GM12891 (cell line): ENCODE data around the gene NFATC1.

Experiments used
- DNase-seq: peaks from one replicate; pipeline ENCODE4 v3.0.0; 2011; ENCODE audit warnings: low spot score; ENCODE audit not compliant: insufficient read length
- FAIRE-seq: peaks from 2 replicates; lab custom pipeline; 2011; peaks lifted over from hg19 to GRCh38; lab: Jason Lieb, UNC
- PAX5 ChIP-seq: IDR thresholded peaks from 2 replicates; pipeline ENCODE4 v1.6.1; 2011; ENCODE audit warnings: low read length, moderate library complexity, mild to moderate bottlenecking; ENCODE audit not compliant: insufficient read depth, severe bottlenecking
- POLR2A ChIP-seq: IDR thresholded peaks from 2 replicates; pipeline ENCODE4 v1.6.1; 2011; ENCODE audit warnings: low read depth, low read length, control low read depth
- POLR2AphosphoS5 ChIP-seq: IDR thresholded peaks from 2 replicates; pipeline ENCODE4 v1.6.1; 2011; ENCODE audit warnings: low read depth, low read length, control low read depth
- POU2F2 ChIP-seq: IDR thresholded peaks from 2 replicates; pipeline ENCODE4 v1.6.1; 2011; ENCODE audit warnings: low read depth, mild to moderate bottlenecking, control low read depth, low read length, moderate library complexity
- SPI1 ChIP-seq: IDR thresholded peaks from 2 replicates; pipeline ENCODE4 v1.6.1; 2011; ENCODE audit warnings: low read depth, low read length, control low read depth
- TAF1 ChIP-seq: IDR thresholded peaks from 2 replicates; pipeline ENCODE4 v1.6.1; 2011; ENCODE audit warnings: low read depth, low read length, control low read depth

The NFATC1 gene

DNA sequence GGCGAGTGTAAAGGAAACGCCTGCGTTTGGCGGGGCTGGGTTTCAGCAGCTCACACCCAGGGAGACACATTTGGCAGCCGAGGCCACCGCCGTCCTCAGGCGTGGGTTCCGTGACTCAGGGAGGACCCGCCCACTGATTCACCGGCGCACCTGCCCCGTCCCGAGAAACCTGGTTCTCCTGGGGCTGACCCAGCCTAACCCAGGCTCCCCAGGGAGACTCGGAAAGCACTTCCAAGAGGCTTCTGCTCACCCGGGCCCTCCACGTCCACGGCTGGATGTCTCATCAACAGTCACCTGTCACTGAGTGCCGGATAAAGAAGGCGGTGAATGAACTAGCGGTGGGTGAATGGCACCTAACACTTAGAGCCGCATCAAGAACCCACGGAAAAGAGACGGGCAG lies 157.4 kb downstream of the NFATC1 start:
- FAIRE-seq, result no peak
- TF ChIP-seq TAF1 (no peak), POLR2AphosphoS5 (no peak), POU2F2 (no peak), PAX5 (no peak), POLR2A (no peak), SPI1 (no peak)
- DNase-seq, result no peak

DNA sequence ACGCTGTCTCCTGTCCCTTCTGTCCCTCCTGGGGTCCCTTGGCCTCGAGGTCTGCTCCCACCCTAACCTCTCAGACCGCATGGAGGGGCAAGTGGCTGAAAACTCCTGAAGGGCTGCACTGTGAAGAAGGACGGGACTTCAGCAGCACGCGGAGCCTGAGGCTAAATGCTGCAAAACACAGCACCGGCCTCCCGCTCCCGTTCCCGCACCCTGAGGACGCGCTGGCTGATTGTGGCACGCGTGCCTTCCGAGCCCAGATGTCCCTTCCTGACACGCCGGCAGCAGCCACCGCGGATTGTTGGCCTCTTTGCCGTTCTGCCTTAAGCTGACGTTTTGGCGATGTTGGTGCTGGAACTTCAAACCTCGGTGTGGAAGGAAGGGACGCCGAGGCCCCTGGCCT lies 158.0 kb downstream of the NFATC1 start:
- no peak for FAIRE-seq
- no peak for TF ChIP-seq POU2F2
- no peak for TF ChIP-seq POLR2A
- DNase-seq, result no peak

DNA sequence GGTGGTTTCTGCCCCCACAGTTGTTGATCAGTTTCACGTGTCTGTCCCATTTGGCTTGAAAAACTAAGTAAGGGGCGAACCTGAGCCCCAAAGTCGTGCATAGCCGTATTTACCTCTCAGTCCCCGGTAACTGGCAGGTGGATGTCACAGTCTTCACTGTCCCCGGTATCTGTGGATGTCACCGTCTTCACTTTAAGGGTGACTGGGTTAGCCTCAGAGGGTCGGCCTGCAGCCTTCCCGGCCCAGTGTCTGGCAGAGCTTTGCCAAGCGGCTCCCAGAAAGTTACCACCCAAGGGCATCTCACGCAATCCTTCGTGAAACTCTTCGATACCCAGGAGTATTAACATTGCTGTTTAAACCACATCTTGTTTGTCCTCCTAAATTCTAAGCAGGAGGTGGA lies 158.6 kb downstream of the NFATC1 start:
- no peak for DNase-seq
- TF ChIP-seq POLR2AphosphoS5 (no peak), PAX5 (no peak), SPI1 (no peak)
- no peak for FAIRE-seq

DNA sequence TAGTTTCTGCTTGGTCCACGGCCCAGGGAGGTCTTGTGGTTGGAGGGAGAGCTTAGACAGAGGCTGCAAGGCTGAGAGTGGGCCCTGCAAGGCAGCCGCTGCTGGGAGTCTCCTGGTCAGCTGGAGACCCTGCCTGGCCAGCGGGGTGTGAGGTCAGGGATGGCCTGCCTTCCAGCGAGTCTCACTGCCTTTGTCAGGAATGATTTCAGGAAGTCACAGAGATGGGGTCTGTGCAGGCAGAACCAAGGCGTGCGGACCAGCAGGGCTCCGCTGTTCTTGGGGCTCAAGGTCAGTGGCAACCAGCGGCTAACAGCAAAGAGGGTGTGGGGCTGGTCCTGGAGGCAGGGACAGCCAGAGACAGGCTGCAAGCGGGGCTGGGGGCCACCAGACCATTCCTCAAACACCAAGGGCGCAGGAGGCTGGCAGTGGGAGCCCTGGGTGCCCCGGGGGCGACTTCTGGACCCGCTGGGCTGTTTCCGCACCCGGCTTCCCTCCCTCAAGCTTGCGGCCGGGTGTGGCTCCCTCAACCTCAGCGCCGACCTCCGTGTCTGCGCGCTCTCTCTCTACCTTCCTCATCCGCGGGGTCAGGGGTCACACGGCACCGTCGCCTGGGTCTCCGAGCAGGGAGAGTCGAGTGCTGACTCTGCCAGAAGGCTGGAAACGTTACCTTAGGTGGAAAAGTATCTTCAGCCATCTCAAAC lies 159.4 kb downstream of the NFATC1 start:
- DNase-seq (no peak), FAIRE-seq (no peak)
- TF ChIP-seq PAX5 (no peak), POLR2A (no peak), SPI1 (no peak), POLR2AphosphoS5 (no peak), POU2F2 (no peak), TAF1 (no peak)

DNA sequence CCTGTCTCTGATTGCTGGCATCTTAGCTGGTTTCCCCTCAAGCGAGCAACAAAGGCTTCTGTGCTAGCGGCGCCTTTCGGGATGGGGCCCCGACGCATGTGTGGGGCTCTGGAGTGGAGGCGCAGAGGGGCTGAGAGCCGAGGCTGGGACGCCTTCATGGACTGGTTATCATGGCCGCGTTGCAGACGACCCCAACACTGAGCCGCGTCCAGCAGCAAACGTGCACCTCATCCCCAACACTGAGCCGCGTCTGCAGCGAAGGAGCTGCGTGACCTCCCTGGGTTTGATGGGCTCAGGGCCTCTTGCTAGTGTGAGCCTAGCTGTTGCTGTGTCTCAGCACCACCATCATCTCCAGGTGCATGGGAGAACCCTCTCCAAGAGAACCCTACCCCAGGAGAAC lies 160.2 kb downstream of the NFATC1 start:
- FAIRE-seq (no peak), DNase-seq (no peak)
- TF ChIP-seq POLR2AphosphoS5, result no peak
- TF ChIP-seq POLR2A, result no peak
- no peak for TF ChIP-seq POU2F2
- no peak for TF ChIP-seq PAX5
- no peak for TF ChIP-seq SPI1
- TF ChIP-seq TAF1, result no peak

DNA sequence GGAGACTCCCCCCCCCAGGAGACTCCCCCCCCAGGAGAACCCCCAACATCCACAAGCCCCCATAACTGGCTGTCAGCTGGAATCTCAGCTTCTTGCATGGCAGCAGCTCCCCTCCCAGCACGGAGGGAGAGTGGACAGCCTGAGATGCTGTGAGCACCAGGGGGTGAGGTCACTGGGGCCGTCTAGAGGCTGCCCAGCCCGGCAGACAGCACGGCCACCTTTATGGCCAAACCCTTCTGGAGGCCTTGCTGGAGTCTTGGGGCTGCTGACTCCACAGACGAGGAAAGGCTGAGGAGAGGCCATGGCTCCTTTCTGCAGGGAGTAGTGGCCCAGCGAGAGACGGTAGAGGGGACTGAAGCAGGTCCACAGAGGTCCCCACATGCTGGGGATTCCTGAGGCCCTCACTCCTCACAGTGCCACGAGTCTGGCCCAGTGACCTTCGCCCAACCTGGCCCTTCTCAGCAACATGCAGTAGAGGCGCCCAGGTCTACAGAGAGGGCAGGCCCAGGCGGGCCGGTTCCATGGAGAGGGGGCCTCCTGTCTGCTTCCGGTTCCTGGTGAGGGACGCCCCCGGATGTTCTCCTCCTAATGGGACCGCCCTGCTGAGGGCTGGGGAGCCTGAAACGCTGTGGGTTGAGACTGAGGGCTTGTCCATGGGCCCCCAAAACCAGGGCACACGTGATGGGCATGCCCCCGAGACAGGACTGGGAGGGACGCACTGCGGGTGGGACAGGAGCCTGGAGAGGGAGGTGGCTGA lies 161.3 kb downstream of the NFATC1 start:
- FAIRE-seq (no peak), DNase-seq (no peak)
- TF ChIP-seq POLR2A (no peak), SPI1 (no peak), TAF1 (no peak), POU2F2 (no peak), POLR2AphosphoS5 (no peak), PAX5 (no peak)

DNA sequence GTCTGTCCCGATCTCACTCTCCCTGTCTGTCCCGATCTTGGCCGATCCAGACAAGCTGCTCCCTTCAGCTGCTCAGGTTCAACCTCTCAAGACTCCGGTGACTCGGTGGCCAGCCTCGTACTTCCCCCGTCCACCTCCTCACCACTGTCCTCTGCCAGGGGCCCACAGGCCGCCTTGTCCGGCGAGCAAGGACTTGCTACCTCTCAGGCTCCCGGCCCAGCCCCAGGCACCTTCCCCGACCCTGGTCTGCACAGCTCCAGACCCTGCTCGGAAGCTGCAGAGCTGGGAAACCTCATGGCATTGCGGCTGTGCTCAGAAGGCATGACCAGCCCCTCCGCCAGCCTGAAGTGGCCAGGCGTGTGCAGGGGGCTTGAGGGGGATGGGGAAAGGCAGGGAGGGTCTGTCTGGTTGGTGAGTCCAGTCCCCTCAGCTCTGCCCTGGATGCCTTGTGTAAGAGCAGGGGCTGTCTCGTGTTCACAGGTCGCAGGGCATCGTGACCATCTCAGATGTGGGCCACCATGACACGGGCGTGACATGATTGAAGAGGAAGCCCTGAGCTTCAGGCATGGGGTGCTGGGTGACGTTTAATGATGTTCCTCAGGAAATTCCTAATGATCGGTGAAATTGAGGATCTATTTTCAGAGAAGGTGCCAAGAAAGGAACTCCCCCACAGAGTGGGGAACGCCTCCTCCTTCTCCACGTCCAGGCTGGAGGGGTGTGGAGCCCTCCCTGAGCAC lies 162.6 kb downstream of the NFATC1 start:
- TF ChIP-seq POLR2AphosphoS5 (no peak), POU2F2 (no peak), PAX5 (no peak), SPI1 (no peak), TAF1 (no peak), POLR2A (no peak)
- DNase-seq (no peak), FAIRE-seq (no peak)

DNA sequence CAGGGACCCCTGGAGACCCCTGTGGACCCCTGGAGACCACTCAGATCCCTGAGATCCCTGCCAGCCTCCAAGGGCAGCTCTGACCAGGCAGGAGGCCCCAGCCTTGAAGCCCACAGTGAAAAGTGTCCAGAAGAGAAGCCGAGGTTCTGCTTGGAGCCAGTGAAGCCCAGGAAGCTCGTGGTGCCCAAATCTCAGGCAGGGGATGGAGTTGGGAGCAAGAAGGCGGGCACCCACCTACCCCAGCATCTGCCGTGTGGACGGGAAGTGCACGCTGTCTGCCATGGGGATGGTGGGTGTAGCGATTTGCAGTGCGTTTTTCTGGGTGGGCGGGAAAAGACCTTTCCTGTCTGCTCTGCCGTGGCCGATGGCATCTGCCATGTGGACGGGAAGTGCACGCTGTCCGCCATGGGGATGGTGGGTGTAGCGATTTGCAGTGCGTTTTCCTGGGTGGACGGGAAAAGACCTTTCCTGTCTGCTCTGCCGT lies 163.2 kb downstream of the NFATC1 start:
- DNase-seq (no peak), FAIRE-seq (no peak)
- TF ChIP-seq TAF1 (no peak), SPI1 (no peak), POLR2A (no peak), POLR2AphosphoS5 (no peak), PAX5 (no peak), POU2F2 (no peak)

DNA sequence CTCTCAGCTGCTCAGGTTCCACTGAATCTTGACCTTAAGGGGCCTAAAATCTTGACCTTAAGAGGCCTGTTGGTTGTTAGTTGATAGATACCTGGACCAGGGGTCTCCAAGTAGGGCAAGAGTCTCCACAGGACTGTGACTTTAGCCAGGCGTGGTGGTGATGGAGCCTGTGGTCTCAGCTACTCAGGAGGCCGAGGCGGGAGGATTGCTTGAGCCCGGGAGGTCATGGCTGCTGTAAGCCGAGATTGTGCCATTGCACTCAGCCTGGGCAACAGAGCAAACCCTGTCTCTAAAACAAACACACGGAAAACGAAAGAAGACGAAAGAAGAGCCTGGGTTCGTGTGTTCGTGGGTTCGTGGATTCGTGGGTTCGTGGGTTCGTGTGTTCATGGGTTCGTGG lies 163.7 kb downstream of the NFATC1 start:
- DNase-seq, result no peak
- TF ChIP-seq POLR2A (no peak), POU2F2 (no peak), PAX5 (no peak), SPI1 (no peak)
- no peak for FAIRE-seq
